Sigmoid colon (tissue), 7 donors: Measurements from ENCODE around the gene PARD3. TPM values are rescaled to one million over a fixed set of nuclear protein-coding genes. Genes with fewer than 3 reads are reported as not detected.

Source experiments
- DNase-seq: peaks from one replicate; pipeline ENCODE4 v3.0.0-alpha.2; 2019
- H3K27ac ChIP-seq, 4 donors: fragments of 200-600 bp; sonication (generic); one replicate each; pipeline ENCODE4 v1.5.1; 2016 to 2019; ENCODE audit warnings: mild to moderate bottlenecking in 1 of 4
- H3K27me3 ChIP-seq, 3 donors: fragments of 200-600 bp; sonication (generic); one replicate each; pipeline ENCODE4 v1.5.1; 2019; ENCODE audit warnings: mild to moderate bottlenecking in 1 of 3
- H3K36me3 ChIP-seq, 4 donors: fragments of 200-600 bp; sonication (generic); one replicate each; pipeline ENCODE4 v1.5.1; 2016 to 2019
- H3K4me1 ChIP-seq, 4 donors: fragments of 200-600 bp; sonication (generic); one replicate each; pipeline ENCODE4 v1.5.1; 2017 to 2019
- H3K4me3 ChIP-seq, 4 donors: fragments of 200-600 bp; sonication (generic); one replicate each; pipeline ENCODE4 v1.5.1; 2017 to 2019; ENCODE audit warnings: mild to moderate bottlenecking in 2 of 4, moderate library complexity in 1 of 4
- H3K9me3 ChIP-seq, 4 donors: fragments of 200-600 bp in 3 of 4; sonication (generic) in 3 of 4; one replicate each; pipeline versions ENCODE4 v1.5.1 to v1.6.1; 2013 to 2019
- CTCF ChIP-seq, 4 experiments: fragments of 450-650 bp in 3 of 4; fragments of 200-600 bp in 1 of 4; IDR thresholded peaks; one replicate each; pipeline ENCODE4 v1.5.1; 2016 to 2019; ENCODE audit warnings: antibody characterized with exemption in 4 of 4, mild to moderate bottlenecking in 3 of 4, moderate library complexity in 2 of 4
- EP300 ChIP-seq, 4 donors: sonication (generic); formaldehyde crosslinking; IDR thresholded peaks; one replicate each; pipeline ENCODE4 v1.6.1; 2017; ENCODE audit warnings: antibody characterized with exemption in 4 of 4
- POLR2A ChIP-seq, 2 donors: fragments of 450-650 bp; IDR thresholded peaks; one replicate each; pipeline ENCODE4 v1.6.1; 2016; ENCODE audit warnings: antibody characterized with exemption in 2 of 2, mild to moderate bottlenecking in 2 of 2, moderate library complexity in 2 of 2
- POLR2AphosphoS5 ChIP-seq, 4 donors: sonication (generic); formaldehyde crosslinking; IDR thresholded peaks; one replicate each; pipeline ENCODE4 v1.6.1; 2017; ENCODE audit warnings: antibody characterized with exemption in 4 of 4
- WGBS, 2 donors: extraction: QIAGEN DNeasy Blood & Tissue Kit; methylation state at CpG; one replicate each; pipeline ENCODE4 v1.1.7; 2013; 5-methylcytosine and 5-hydroxymethylcytosine counted together
- intact Hi-C: fragments of 100-400 bp; cut with DNase I; formaldehyde crosslinking; loops from one replicate; pipeline ENCODE4 v1.15.1; 2023
- polyA plus RNA-seq, 3 donors: library from polyadenylated mRNA; stranded (reverse); fragments of 200-250 nt; gene quantifications; one replicate each; pipeline ENCODE4 v1.2.3, GENCODE V29; 2013
- total RNA-seq, 4 donors: library from RNA; depleted of rRNA; stranded (reverse); fragments of >200 nt; gene quantifications; one replicate each; pipeline ENCODE4 v1.1.0, GENCODE V29; 2016
- donor health status: healthy with polysubstance abuse.
- donor health status: Bipolar disorder and iron deficiency.
- donor health status: healthy.

Gene PARD3
- total and polyA plus RNA-seq, 7 donors, result 17.5 to 96.4 (median 75.9) TPM

GRCh38 chr10:34420795-34421194 is 394.3 kb downstream of the PARD3 start:
- Histone ChIP-seq H3K27ac (no peak overlapping the region), H3K36me3 (no peaks in the 10 kb centered on the region), H3K27me3 (no peaks in the 10 kb centered on the region), H3K4me1 (peaks cover 0 to 7% (median under 1%) of the 10 kb centered on the region in 4 donors), H3K4me3 (no peak overlapping the region), H3K9me3 (no peaks in the 10 kb centered on the region)
- TF ChIP-seq EP300 (IDR thresholded peaks at IDR 0.05) (no peak), CTCF (IDR thresholded peaks at IDR 0.05) (no peak), POLR2AphosphoS5 (IDR thresholded peaks at IDR 0.05) (no peak), POLR2A (IDR thresholded peaks at IDR 0.05) (no peak)
- WGBS, 2 donors, result 0 to 54% methylated on average over 1 of the region's 1 CpG
- intact Hi-C loops, result no loop called here
- no peak for DNase-seq

DNA sequence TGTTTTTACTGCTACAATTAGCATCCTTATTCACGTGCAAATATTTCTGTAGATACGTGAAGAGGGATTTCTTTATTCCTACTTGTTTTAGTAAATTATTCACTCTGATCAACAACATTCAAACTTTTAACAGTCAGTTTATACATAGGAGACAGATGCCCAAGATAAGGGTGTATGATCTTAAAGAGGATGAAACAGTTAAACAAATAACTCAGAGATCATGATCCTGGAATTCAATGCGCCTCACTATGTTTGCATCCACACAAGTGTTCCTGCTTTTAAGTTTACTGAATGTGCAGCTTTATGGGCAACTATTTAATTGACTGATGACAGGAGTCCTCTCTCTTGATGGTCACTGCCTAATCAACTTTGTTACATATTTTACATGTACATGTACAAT is 394.8 kb downstream of the PARD3 start:
- DNase-seq, result no peak
- Histone ChIP-seq H3K36me3 (no peaks in the 10 kb centered on the region), H3K9me3 (no peaks in the 10 kb centered on the region), H3K4me3 (no peak overlapping the region), H3K27me3 (no peaks in the 10 kb centered on the region), H3K27ac (no peak overlapping the region), H3K4me1 (peaks cover 0 to 7% (median 3%) of the 10 kb centered on the region in 4 donors)
- 90 to 91% methylated on average over 3 of the region's 3 CpGs for WGBS, 2 donors
- intact Hi-C loops, result no loop called here
- no peak for TF ChIP-seq POLR2A (IDR thresholded peaks at IDR 0.05)
- TF ChIP-seq CTCF (IDR thresholded peaks at IDR 0.05), result no peak
- no peak for TF ChIP-seq EP300 (IDR thresholded peaks at IDR 0.05)
- no peak for TF ChIP-seq POLR2AphosphoS5 (IDR thresholded peaks at IDR 0.05)

DNA sequence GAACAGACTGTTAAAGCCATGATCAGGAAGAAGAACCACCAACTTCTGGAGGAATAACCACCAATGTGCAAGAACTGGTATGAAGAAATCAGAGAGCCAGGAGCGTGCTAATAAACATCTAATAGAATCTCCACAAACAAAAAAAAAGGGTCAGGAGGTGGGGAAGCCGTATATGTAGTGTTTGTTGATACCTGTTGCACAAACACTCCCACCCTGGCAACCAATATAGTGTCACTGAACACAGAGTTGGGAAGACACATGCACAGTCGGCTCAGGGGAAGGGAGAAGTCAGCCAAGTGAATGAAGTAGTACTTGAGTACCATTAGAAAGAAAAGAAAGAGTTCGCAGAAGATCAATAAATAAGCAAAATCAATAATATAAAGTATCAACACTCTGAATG is 400.1 kb downstream of the PARD3 start:
- Histone ChIP-seq H3K9me3 (no peaks in the 10 kb centered on the region), H3K27me3 (no peaks in the 10 kb centered on the region), H3K4me3 (no peak overlapping the region), H3K4me1 (peaks cover 0 to 18% (median 0%) of the 10 kb centered on the region in 4 donors), H3K27ac (no peak overlapping the region), H3K36me3 (no peaks in the 10 kb centered on the region)
- TF ChIP-seq POLR2A (IDR thresholded peaks at IDR 0.05) (no peak), POLR2AphosphoS5 (IDR thresholded peaks at IDR 0.05) (no peak), EP300 (IDR thresholded peaks at IDR 0.05) (no peak), CTCF (IDR thresholded peaks at IDR 0.05) (no peak)
- intact Hi-C loops, result no loop called here
- DNase-seq, result no peak
- WGBS, 2 donors, result 88 to 89% methylated on average over 4 of the region's 4 CpGs

DNA sequence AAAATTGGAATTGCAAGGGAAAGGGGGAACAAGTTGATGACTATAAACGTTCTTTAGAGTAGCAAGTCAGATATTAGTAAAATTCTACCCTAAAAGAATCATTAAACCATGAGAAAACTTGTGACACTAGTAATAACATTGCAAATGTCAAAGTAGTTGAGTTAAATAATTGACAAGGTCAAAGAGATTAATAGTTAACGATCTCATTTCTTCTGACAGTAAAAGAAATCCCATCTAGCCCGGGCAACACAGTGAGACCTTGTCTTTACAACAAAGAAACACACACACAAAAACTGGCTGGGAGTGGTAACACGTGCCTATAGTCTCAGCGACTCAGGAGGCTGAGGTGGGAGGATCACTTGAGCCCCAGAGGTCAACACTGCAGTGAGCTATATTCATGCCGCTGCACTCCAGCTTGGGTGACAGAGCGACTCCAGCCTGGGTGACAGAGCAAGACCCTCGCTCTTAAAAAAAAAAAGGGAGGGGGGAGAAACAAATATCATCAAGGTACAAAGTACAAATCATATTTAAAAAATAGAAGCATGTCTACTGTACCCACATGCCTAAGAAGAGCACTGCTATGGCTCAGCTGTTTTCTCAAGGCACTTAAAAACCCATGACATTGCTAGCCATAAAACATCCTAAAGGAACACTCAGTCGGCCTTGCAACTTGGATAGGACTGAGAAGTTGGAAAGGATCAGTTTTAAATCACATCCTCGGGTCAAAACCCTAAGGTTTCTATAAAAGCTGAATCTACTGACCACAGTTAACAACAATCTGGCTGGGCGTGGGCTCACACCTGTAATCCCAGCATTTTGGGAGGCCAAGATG is 401.1 kb downstream of the PARD3 start:
- intact Hi-C loops, result no loop called here
- Histone ChIP-seq H3K4me1 (peaks cover 0 to 23% (median 0%) of the 10 kb centered on the region in 4 donors), H3K4me3 (no peak overlapping the region), H3K36me3 (no peaks in the 10 kb centered on the region), H3K9me3 (no peaks in the 10 kb centered on the region), H3K27me3 (no peaks in the 10 kb centered on the region), H3K27ac (no peak overlapping the region)
- 85 to 88% methylated on average over 11 of the region's 11 CpGs for WGBS, 2 donors
- no peak for TF ChIP-seq CTCF (IDR thresholded peaks at IDR 0.05)
- DNase-seq, result no peak

- TF ChIP-seq POLR2A (IDR thresholded peaks at IDR 0.05) (no peak), CTCF (IDR thresholded peaks at IDR 0.05) (no peak), POLR2AphosphoS5 (IDR thresholded peaks at IDR 0.05) (no peak), EP300 (IDR thresholded peaks at IDR 0.05) (no peak)
- H3K4me3 ChIP-seq, result no peak overlapping the region
- H3K27ac ChIP-seq, result no peak overlapping the region
- 91 to 92% methylated on average over 3 of the region's 3 CpGs for WGBS, 2 donors
- peaks cover 0 to 31% (median 0%) of the 10 kb centered on the region in 4 donors for H3K4me1 ChIP-seq
- H3K27me3 ChIP-seq, result no peaks in the 10 kb centered on the region
- DNase-seq, result no peak
- H3K9me3 ChIP-seq, result no peaks in the 10 kb centered on the region
- intact Hi-C loops, result no loop called here
- no peaks in the 10 kb centered on the region for H3K36me3 ChIP-seq
Measured at GRCh38 chr10:34413214-34413613, 401.9 kb downstream of the PARD3 start.
